Endothelial cell of umbilical vein (primary cell): ENCODE measurements around the gene NBPF15. TPM values are rescaled to one million over a fixed set of nuclear protein-coding genes. Genes with fewer than 3 reads are reported as not detected.
"Not testable (repeated sequence)": the region's sequence is repeated elsewhere in the genome, so short reads cannot be mapped to it uniquely, and the experiment has no call there.

Experiments used
- BruUV-seq: library from RNA; stranded (reverse); fragments of 400-500 nt; replicated peaks from 2 replicates; lab custom pipeline; 2021; lab: Mats Ljungman, UMichigan
- CTCF ChIA-PET: fragments of 300-600, 350-600 bp; sonication (Branson Sonifier 250); formaldehyde crosslinking; loops from one replicate; lab custom pipeline; 2021; ENCODE audit warnings: antibody characterized with exemption, inconsistent platforms; lab: Charles Lee
- POLR2A ChIA-PET: fragments of 300-600, 350-600 bp; sonication (Branson Sonifier 250); formaldehyde crosslinking; loops from one replicate; lab custom pipeline; 2021; ENCODE audit warnings: antibody characterized with exemption, inconsistent platforms; lab: Charles Lee
- DNase-seq: peaks from one replicate; pipeline ENCODE4 v3.0.0-alpha.2; 2011; ENCODE audit warnings: low read depth, low spot score
- FAIRE-seq: peaks from 2 replicates; lab custom pipeline; 2011; peaks lifted over from hg19 to GRCh38; lab: Jason Lieb, UNC
- H2AFZ ChIP-seq: 2 replicates; pipeline ENCODE4 v1.6.0; 2012; ENCODE audit warnings: low read depth, low read length, control low read depth, inconsistent platforms
- H3K27ac ChIP-seq: 2 replicates; pipeline ENCODE4 v1.5.1; 2011; ENCODE audit warnings: low read depth, mild to moderate bottlenecking, control low read depth, low read length, moderate library complexity; ENCODE audit not compliant: insufficient read depth
- H3K27me3 ChIP-seq, 2 experiments: 2 replicates each; pipeline versions ENCODE4 v1.6.0 to v1.6.1; 2011; ENCODE audit warnings: low read length in 2 of 2, mixed read lengths in 1 of 2; ENCODE audit not compliant: control insufficient read depth in 2 of 2, insufficient read depth in 2 of 2
- H3K36me3 ChIP-seq, 2 experiments: 2 replicates in 1 of 2; 3 replicates in 1 of 2; pipeline ENCODE4 v1.5.1; 2011; ENCODE audit warnings: low read length in 2 of 2, mild to moderate bottlenecking in 1 of 2, moderate library complexity in 1 of 2; ENCODE audit not compliant: control insufficient read depth in 2 of 2, insufficient read depth in 2 of 2; ENCODE audit errors: extremely low read depth in 1 of 2
- H3K4me1 ChIP-seq: 3 replicates; pipeline ENCODE4 v1.5.1; 2011; ENCODE audit warnings: mild to moderate bottlenecking, low read length; ENCODE audit not compliant: control insufficient read depth, insufficient read depth; ENCODE audit errors: extremely low read depth
- H3K4me2 ChIP-seq: 2 replicates; pipeline ENCODE4 v1.6.1; 2011; ENCODE audit warnings: low read length, control low read depth, mixed read lengths; ENCODE audit not compliant: insufficient read depth
- H3K4me3 ChIP-seq, 3 experiments: fragments of 200-600 bp in 1 of 3; sonication (generic), shearing (Covaris generic) in 1 of 3; replicated peaks in 1 of 3; 2 replicates each; pipeline ENCODE4 v1.5.1; 2011 to 2016; ENCODE audit warnings: control low read depth in 3 of 3, low read length in 3 of 3, mild to moderate bottlenecking in 2 of 3, inconsistent platforms in 1 of 3, low read depth in 1 of 3, moderate library complexity in 1 of 3; ENCODE audit not compliant: insufficient read depth in 1 of 3
- H3K79me2 ChIP-seq: 2 replicates; pipeline ENCODE4 v1.6.0; 2012; ENCODE audit warnings: low read length, inconsistent platforms; ENCODE audit not compliant: control insufficient read depth, insufficient read depth
- H3K9ac ChIP-seq: replicated peaks from 2 replicates; pipeline ENCODE3; 2011; ENCODE audit warnings: low read length, control low read depth; ENCODE audit not compliant: insufficient read depth; ENCODE audit errors: extremely low read depth
- H3K9me1 ChIP-seq: replicated peaks from 3 replicates; pipeline ENCODE4 v1.6.0; 2011; ENCODE audit warnings: mild to moderate bottlenecking, low read length; ENCODE audit not compliant: control insufficient read depth, insufficient read depth; ENCODE audit errors: extremely low read depth
- H3K9me3 ChIP-seq: replicated peaks from 2 replicates; pipeline ENCODE4 v1.5.1; 2012; ENCODE audit warnings: low read length, inconsistent platforms; ENCODE audit not compliant: control insufficient read depth, insufficient read depth
- H4K20me1 ChIP-seq: replicated peaks from 2 replicates; pipeline ENCODE3; 2011; ENCODE audit warnings: mild to moderate bottlenecking, low read length; ENCODE audit not compliant: control insufficient read depth, insufficient read depth; ENCODE audit errors: extremely low read depth
- MYC ChIP-seq: IDR thresholded peaks from one replicate; pipeline ENCODE4 v1.6.1; 2011; ENCODE audit warnings: mild to moderate bottlenecking, low read depth, low read length
- POLR2A ChIP-seq: IDR thresholded peaks from 2 replicates; pipeline ENCODE4 v1.6.1; 2012; ENCODE audit warnings: low read depth, mild to moderate bottlenecking, control low read depth, low read length
- POLR2AphosphoS5 ChIP-seq: IDR thresholded peaks from 2 replicates; pipeline ENCODE4 v1.6.1; 2012; ENCODE audit warnings: low read depth, mild to moderate bottlenecking, control low read depth, low read length, moderate library complexity; ENCODE audit not compliant: insufficient read depth
- dilution Hi-C: fragments of 300-500 bp; cut with MboI; formaldehyde crosslinking; loops from one replicate; pipeline ENCODE4 v1.15.0; 2019; ENCODE audit warnings: low sequenced_read_pairs; ENCODE audit not compliant: extremely low pct_ligation_motif_present
- intact Hi-C: fragments of 100-400 bp; cut with micrococcal nuclease; formaldehyde crosslinking; loops from one replicate; pipeline ENCODE4 v1.10.0; 2022
- polyA plus RNA-seq, 4 experiments: library from polyadenylated mRNA; depleted of rRNA in 3 of 4; stranded (reverse) in 3 of 4; unstranded in 1 of 4; fragments of >200 nt; gene quantifications; 2 replicates each; pipeline versions ENCODE4 v1.2.1 to v1.2.3, GENCODE V29; 2011 to 2012; ENCODE audit warnings: missing spikeins in 1 of 4
- total RNA-seq: library from RNA; stranded (reverse); gene quantifications from 2 replicates; pipeline ENCODE4 v1.2.3, GENCODE V29; 2021

Gene NBPF15
- total and polyA plus RNA-seq, 2 donors (not counting 3 experiments of a cell fraction or from before 2014, with no cell fraction given): 35.5 to 66.8 TPM

GRCh38 chr1:144412491-144413403 is 48.7 kb downstream of the NBPF15 start:
- not testable (repeated sequence) for FAIRE-seq
- H3K9ac ChIP-seq: peak overlapping the region; percentile 37

GRCh38 chr1:144412068-144412471 is 49.4 kb downstream of the NBPF15 start:
- POLR2A ChIA-PET: interaction anchor here (0.7 to 1.4 kb wide), 4 partner anchors 134 to 1053 kb away, joined by 5 to 13 read pairs (median 8); no protein-coding TSS in a partner anchor
- BruUV-seq, H3K79me2 ChIP-seq, H3K9me1 ChIP-seq, H4K20me1 ChIP-seq, H3K4me2 ChIP-seq, intact Hi-C loops, dilution Hi-C loops, H3K9me3 ChIP-seq, H3K4me1 ChIP-seq, H3K36me3 ChIP-seq, H3K27me3 ChIP-seq, H2AFZ ChIP-seq, CTCF ChIA-PET: not testable (repeated sequence)
- Histone ChIP-seq H3K27ac (peak overlapping the region; percentile 57), H3K4me3 (peak overlapping the region in 1 of 3 experiments; percentile 37), H3K9ac (peak overlapping the region; percentile 16)
- FAIRE-seq (peak; percentile 24), DNase-seq (peak; percentile 72)

More at GRCh38 chr1:144412491-144413403, 48.7 kb downstream of the NBPF15 start:
- H3K9me3 ChIP-seq, dilution Hi-C loops, H4K20me1 ChIP-seq, H3K27me3 ChIP-seq, H2AFZ ChIP-seq, H3K9me1 ChIP-seq, H3K79me2 ChIP-seq, CTCF ChIA-PET, H3K36me3 ChIP-seq, H3K4me1 ChIP-seq, intact Hi-C loops: not testable (repeated sequence)
- TF ChIP-seq POLR2AphosphoS5 (peak; percentile 100), POLR2A (peak; percentile 99), MYC (peak; percentile 5)
- POLR2A ChIA-PET: interaction anchor here (0.7 to 1.4 kb wide), 4 partner anchors 133 to 1052 kb away, joined by 5 to 13 read pairs (median 8); no protein-coding TSS in a partner anchor
- BruUV-seq: TSS peak; percentile 98
- H3K4me2 ChIP-seq: peak overlapping the region; percentile 17
- peak overlapping the region; percentile 63 for H3K27ac ChIP-seq
- DNase-seq: peak; percentile 95
- peak overlapping the region in 2 of 3 experiments; percentile 28 to 37 for H3K4me3 ChIP-seq

- H3K9me3 ChIP-seq, POLR2A ChIA-PET, H3K27ac ChIP-seq, H3K4me1 ChIP-seq, H3K9ac ChIP-seq, H3K4me3 ChIP-seq, H4K20me1 ChIP-seq, CTCF ChIA-PET, intact Hi-C loops, BruUV-seq, dilution Hi-C loops, H2AFZ ChIP-seq, H3K36me3 ChIP-seq, FAIRE-seq, DNase-seq, H3K9me1 ChIP-seq, H3K27me3 ChIP-seq, H3K79me2 ChIP-seq, H3K4me2 ChIP-seq: not testable (repeated sequence)
Observed at GRCh38 chr1:144402807-144403206, 58.7 kb downstream of the NBPF15 start.
